ENCODE measurements around the gene FAM124B. TPM values are rescaled to one million over a fixed set of nuclear protein-coding genes. Genes with fewer than 3 reads are reported as not detected.

Gene FAM124B
- total and polyA plus RNA-seq, 2 donors (not counting 1 experiment from before 2014, with no cell fraction given), result 0.13 to 0.34 TPM

DNA sequence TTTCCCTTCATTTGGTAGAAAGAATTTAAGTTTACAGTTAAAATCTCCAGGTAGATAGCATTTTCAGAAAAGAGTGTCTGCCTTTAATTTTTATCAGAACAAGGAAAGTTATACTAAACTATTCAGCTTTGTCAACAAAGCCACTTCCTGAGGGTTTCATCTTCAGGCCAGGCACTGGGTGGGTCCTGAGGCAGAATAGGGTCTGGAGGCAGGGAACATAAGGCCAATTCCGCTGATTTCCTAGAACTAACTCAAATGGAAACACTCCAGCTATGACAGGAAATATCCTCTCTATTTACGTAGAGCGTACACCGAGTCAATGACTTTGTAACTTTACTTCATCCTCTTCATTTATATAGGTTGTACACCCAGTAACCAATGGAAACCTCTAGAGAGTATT lies 32.7 kb upstream of the FAM124B start:
- H4K20me1 ChIP-seq (ENCODE audit: control insufficient read depth, insufficient read depth, low read length, poor library complexity, severe bottlenecking), result no peaks in the 10 kb centered on the region
- peaks cover 0 to 14% (median 0%) of the 10 kb centered on the region in 3 donors for H3K9me3 ChIP-seq (ENCODE audit: control extremely low read depth in 1 of 3, control insufficient read depth in 2 of 3, insufficient read depth in 1 of 3, low read length in 2 of 3)
- no peak overlapping the region for H3K27ac ChIP-seq (ENCODE audit: low read length in 2 of 2)
- no peaks in the 10 kb centered on the region for H3K4me1 Mint-ChIP-seq
- intact Hi-C loops (cut with micrococcal nuclease), result no loop called here
- ChIA-PET CTCF (no interaction called here), POLR2A (no interaction called here)
- WGBS (ENCODE audit: insufficient coverage), result 73% methylated on average over 3 of the region's 4 CpGs
- no peaks in the 10 kb centered on the region for H3K79me2 ChIP-seq (ENCODE audit: control insufficient read depth, insufficient read depth, low read length)
- DNase-seq, result no peak
- H3K27me3 ChIP-seq (replicated peaks in 1 of 4; ENCODE audit: control extremely low read depth in 1 of 4, control insufficient read depth in 3 of 4, insufficient read depth in 4 of 4, low read length in 3 of 4), result peaks cover 0 to 3% (median 0%) of the 10 kb centered on the region in 4 experiments
- H3K36me3 ChIP-seq (replicated peaks in 1 of 2; ENCODE audit: control extremely low read depth in 1 of 2, control insufficient read depth in 1 of 2, extremely low read depth in 1 of 2, insufficient read depth in 2 of 2, low read length in 1 of 2), result no peaks in the 10 kb centered on the region
- TF ChIP-seq, protein P1, sequence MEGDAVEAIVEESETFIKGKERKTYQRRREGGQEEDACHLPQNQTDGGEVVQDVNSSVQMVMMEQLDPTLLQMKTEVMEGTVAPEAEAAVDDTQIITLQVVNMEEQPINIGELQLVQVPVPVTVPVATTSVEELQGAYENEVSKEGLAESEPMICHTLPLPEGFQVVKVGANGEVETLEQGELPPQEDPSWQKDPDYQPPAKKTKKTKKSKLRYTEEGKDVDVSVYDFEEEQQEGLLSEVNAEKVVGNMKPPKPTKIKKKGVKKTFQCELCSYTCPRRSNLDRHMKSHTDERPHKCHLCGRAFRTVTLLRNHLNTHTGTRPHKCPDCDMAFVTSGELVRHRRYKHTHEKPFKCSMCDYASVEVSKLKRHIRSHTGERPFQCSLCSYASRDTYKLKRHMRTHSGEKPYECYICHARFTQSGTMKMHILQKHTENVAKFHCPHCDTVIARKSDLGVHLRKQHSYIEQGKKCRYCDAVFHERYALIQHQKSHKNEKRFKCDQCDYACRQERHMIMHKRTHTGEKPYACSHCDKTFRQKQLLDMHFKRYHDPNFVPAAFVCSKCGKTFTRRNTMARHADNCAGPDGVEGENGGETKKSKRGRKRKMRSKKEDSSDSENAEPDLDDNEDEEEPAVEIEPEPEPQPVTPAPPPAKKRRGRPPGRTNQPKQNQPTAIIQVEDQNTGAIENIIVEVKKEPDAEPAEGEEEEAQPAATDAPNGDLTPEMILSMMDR (IDR thresholded peaks at IDR 0.05), result no peak
- no peak for TF ChIP-seq EZH2 (IDR thresholded peaks at IDR 0.05; ENCODE audit: borderline replicate concordance, insufficient read depth, low read depth, low read length, poor library complexity, severe bottlenecking)
- peaks cover 16% of the 10 kb centered on the region for H3K27me3 Mint-ChIP-seq
- no peak overlapping the region for H2AFZ ChIP-seq (ENCODE audit: insufficient read depth, low read depth, low read length, poor library complexity, severe bottlenecking)
- ATAC-seq (ENCODE audit: low read depth), result no peak
- H3K9me3 Mint-ChIP-seq (ENCODE audit: insufficient read depth), result no peaks in the 10 kb centered on the region
- no peak overlapping the region for H3K9ac ChIP-seq (ENCODE audit: low read length)
- no peak overlapping the region for H3K4me3 Mint-ChIP-seq
- H3K27ac Mint-ChIP-seq, result no peak overlapping the region
- H3K4me2 ChIP-seq (replicated peaks; ENCODE audit: low read depth, low read length, poor library complexity, severe bottlenecking), result no peak overlapping the region
- no peak overlapping the region for H3K4me3 ChIP-seq (ENCODE audit: control extremely low read depth in 1 of 5, extremely low read depth in 1 of 5, insufficient read depth in 1 of 5, low read depth in 2 of 5, low read length in 4 of 5)
- no peaks in the 10 kb centered on the region for H3K4me1 ChIP-seq (ENCODE audit: control insufficient read depth in 2 of 2, insufficient read depth in 2 of 2, low read length in 2 of 2)

DNA sequence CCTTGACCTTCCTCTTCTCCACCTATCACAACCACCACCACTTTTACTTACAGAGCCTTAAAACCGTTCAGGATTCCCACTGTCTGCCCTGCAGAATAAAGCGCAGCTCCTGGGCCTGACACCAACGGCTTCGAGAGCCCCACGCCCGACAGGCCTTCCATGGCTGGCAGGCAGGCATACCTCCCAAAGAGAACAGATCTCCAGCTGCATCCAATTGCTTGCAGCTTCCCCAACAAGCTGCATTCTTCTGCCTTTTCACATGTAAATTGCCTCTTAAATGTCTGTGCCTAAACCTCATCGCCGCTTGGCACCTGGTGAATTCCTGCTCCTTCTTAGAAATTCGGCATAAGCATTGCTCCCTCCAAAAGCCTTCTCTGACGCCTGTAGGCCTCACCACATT lies 31.5 kb upstream of the FAM124B start:
- ATAC-seq (ENCODE audit: low read depth), result no peak
- intact Hi-C loops (cut with micrococcal nuclease), result no loop called here
- no peak overlapping the region for H3K4me3 ChIP-seq (ENCODE audit: control extremely low read depth in 1 of 5, extremely low read depth in 1 of 5, insufficient read depth in 1 of 5, low read depth in 2 of 5, low read length in 4 of 5)
- H3K36me3 ChIP-seq (replicated peaks in 1 of 2; ENCODE audit: control extremely low read depth in 1 of 2, control insufficient read depth in 1 of 2, extremely low read depth in 1 of 2, insufficient read depth in 2 of 2, low read length in 1 of 2), result no peaks in the 10 kb centered on the region
- H3K9ac ChIP-seq (ENCODE audit: low read length), result no peak overlapping the region
- TF ChIP-seq EZH2 (IDR thresholded peaks at IDR 0.05; ENCODE audit: borderline replicate concordance, insufficient read depth, low read depth, low read length, poor library complexity, severe bottlenecking), result no peak
- TF ChIP-seq, protein P1 (IDR thresholded peaks at IDR 0.05), result no peak
- ChIA-PET POLR2A (no interaction called here), CTCF (no interaction called here)
- WGBS (ENCODE audit: insufficient coverage), result 95% methylated on average over 8 of the region's 10 CpGs
- H3K27me3 ChIP-seq (replicated peaks in 1 of 4; ENCODE audit: control extremely low read depth in 1 of 4, control insufficient read depth in 3 of 4, insufficient read depth in 4 of 4, low read length in 3 of 4), result no peaks in the 10 kb centered on the region
- peaks cover 0 to 14% (median 0%) of the 10 kb centered on the region in 3 donors for H3K9me3 ChIP-seq (ENCODE audit: control extremely low read depth in 1 of 3, control insufficient read depth in 2 of 3, insufficient read depth in 1 of 3, low read length in 2 of 3)
- H3K9me3 Mint-ChIP-seq (ENCODE audit: insufficient read depth), result no peaks in the 10 kb centered on the region
- no peak overlapping the region for H3K27ac Mint-ChIP-seq
- H3K4me1 ChIP-seq (ENCODE audit: control insufficient read depth in 2 of 2, insufficient read depth in 2 of 2, low read length in 2 of 2), result no peaks in the 10 kb centered on the region
- H3K27me3 Mint-ChIP-seq, result peaks cover 12% of the 10 kb centered on the region
- H3K4me2 ChIP-seq (replicated peaks; ENCODE audit: low read depth, low read length, poor library complexity, severe bottlenecking), result no peak overlapping the region
- DNase-seq, result no peak
- H4K20me1 ChIP-seq (ENCODE audit: control insufficient read depth, insufficient read depth, low read length, poor library complexity, severe bottlenecking), result no peaks in the 10 kb centered on the region
- no peak overlapping the region for H3K4me3 Mint-ChIP-seq
- H2AFZ ChIP-seq (ENCODE audit: insufficient read depth, low read depth, low read length, poor library complexity, severe bottlenecking), result no peak overlapping the region
- no peaks in the 10 kb centered on the region for H3K4me1 Mint-ChIP-seq
- no peak overlapping the region for H3K27ac ChIP-seq (ENCODE audit: low read length in 2 of 2)
- no peaks in the 10 kb centered on the region for H3K79me2 ChIP-seq (ENCODE audit: control insufficient read depth, insufficient read depth, low read length)

Measured in B cell (primary cell).